Measurements from ENCODE around the gene SPATA25. TPM values are rescaled to one million over a fixed set of nuclear protein-coding genes. Genes with fewer than 3 reads are reported as not detected.

SPATA25 gene
- total and polyA plus RNA-seq, 4 donors: 0.77 to 3.8 (median 1.6) TPM

- DNase-seq (no peak), ATAC-seq (ENCODE audit: insufficient read depth, low FRiP score) (no peak)
- H3K4me3 ChIP-seq: no peak overlapping the region
- no peaks in the 10 kb centered on the region for H3K27me3 ChIP-seq (ENCODE audit: control insufficient read depth in 3 of 3, insufficient read depth in 3 of 3, low read length in 2 of 3)
- WGBS, 2 donors: 83 to 95% methylated on average over 2 of the region's 2 CpGs
- no peak overlapping the region for H3K27ac ChIP-seq (ENCODE audit: low read depth in 1 of 2, low read length in 1 of 2)
- peaks cover 0 to 4% (median 0%) of the 10 kb centered on the region in 4 donors for H3K9me3 ChIP-seq (ENCODE audit: control insufficient read depth in 4 of 4, insufficient read depth in 3 of 4, low read length in 3 of 4)
- H3K9ac ChIP-seq (ENCODE audit: insufficient read depth in 1 of 2, low read length in 2 of 2): no peak overlapping the region
- peaks cover 0 to 19% (median 15%) of the 10 kb centered on the region in 5 donors for H3K4me1 ChIP-seq (ENCODE audit: control insufficient read depth in 5 of 5, insufficient read depth in 5 of 5, low read length in 5 of 5)
- no peak for TF ChIP-seq CTCF (IDR thresholded peaks at IDR 0.05; ENCODE audit: control extremely low read depth, extremely low read depth)
- H3K36me3 ChIP-seq (ENCODE audit: control insufficient read depth in 4 of 4, insufficient read depth in 4 of 4, low read length in 4 of 4): peaks cover 2 to 17% (median 10%) of the 10 kb centered on the region in 4 donors
Measured at GRCh38 chr20:45853484-45853883, 33.9 kb downstream of the SPATA25 start.

GRCh38 chr20:45852326-45852725, 35.1 kb downstream of the SPATA25 start:
- DNase-seq: no peak
- TF ChIP-seq CTCF (IDR thresholded peaks at IDR 0.05; ENCODE audit: control extremely low read depth, extremely low read depth): no peak
- no peak for ATAC-seq (ENCODE audit: insufficient read depth, low FRiP score)
- Histone ChIP-seq H3K4me1 (ENCODE audit: control insufficient read depth in 5 of 5, insufficient read depth in 5 of 5, low read length in 5 of 5) (peaks cover 0 to 13% (median 8%) of the 10 kb centered on the region in 5 donors), H3K36me3 (ENCODE audit: control insufficient read depth in 4 of 4, insufficient read depth in 4 of 4, low read length in 4 of 4) (peaks cover 2 to 19% (median 14%) of the 10 kb centered on the region in 4 donors), H3K9me3 (ENCODE audit: control insufficient read depth in 4 of 4, insufficient read depth in 3 of 4, low read length in 3 of 4) (peaks cover 0 to 6% (median 0%) of the 10 kb centered on the region in 4 donors), H3K27ac (ENCODE audit: low read depth in 1 of 2, low read length in 1 of 2) (no peak overlapping the region), H3K27me3 (ENCODE audit: control insufficient read depth in 3 of 3, insufficient read depth in 3 of 3, low read length in 2 of 3) (no peaks in the 10 kb centered on the region), H3K4me3 (no peak overlapping the region), H3K9ac (ENCODE audit: insufficient read depth in 1 of 2, low read length in 2 of 2) (no peak overlapping the region)
- WGBS, 2 donors: 96 to 99% methylated on average over 6 of the region's 6 CpGs

- ATAC-seq (ENCODE audit: insufficient read depth, low FRiP score): no peak
- peaks cover 0 to 12% (median 8%) of the 10 kb centered on the region in 5 donors for H3K4me1 ChIP-seq (ENCODE audit: control insufficient read depth in 5 of 5, insufficient read depth in 5 of 5, low read length in 5 of 5)
- TF ChIP-seq CTCF (IDR thresholded peaks at IDR 0.05; ENCODE audit: control extremely low read depth, extremely low read depth): no peak
- no peaks in the 10 kb centered on the region for H3K27me3 ChIP-seq (ENCODE audit: control insufficient read depth in 3 of 3, insufficient read depth in 3 of 3, low read length in 2 of 3)
- no peak overlapping the region for H3K4me3 ChIP-seq
- peaks cover 0 to 6% (median 0%) of the 10 kb centered on the region in 4 donors for H3K9me3 ChIP-seq (ENCODE audit: control insufficient read depth in 4 of 4, insufficient read depth in 3 of 4, low read length in 3 of 4)
- H3K27ac ChIP-seq (ENCODE audit: low read depth in 1 of 2, low read length in 1 of 2): no peak overlapping the region
- peaks cover 2 to 25% (median 14%) of the 10 kb centered on the region in 4 donors for H3K36me3 ChIP-seq (ENCODE audit: control insufficient read depth in 4 of 4, insufficient read depth in 4 of 4, low read length in 4 of 4)
- DNase-seq: no peak
- H3K9ac ChIP-seq (ENCODE audit: insufficient read depth in 1 of 2, low read length in 2 of 2): no peak overlapping the region
Measured at GRCh38 chr20:45851501-45851900, 35.9 kb downstream of the SPATA25 start.

GRCh38 chr20:45850926-45851325, 36.5 kb downstream of the SPATA25 start:
- Histone ChIP-seq H3K27ac (ENCODE audit: low read depth in 1 of 2, low read length in 1 of 2) (no peak overlapping the region), H3K36me3 (ENCODE audit: control insufficient read depth in 4 of 4, insufficient read depth in 4 of 4, low read length in 4 of 4) (peaks cover 7 to 30% (median 15%) of the 10 kb centered on the region in 4 donors), H3K9ac (ENCODE audit: insufficient read depth in 1 of 2, low read length in 2 of 2) (no peak overlapping the region), H3K4me3 (no peak overlapping the region), H3K4me1 (ENCODE audit: control insufficient read depth in 5 of 5, insufficient read depth in 5 of 5, low read length in 5 of 5) (peaks cover 0 to 8% (median 3%) of the 10 kb centered on the region in 5 donors), H3K9me3 (ENCODE audit: control insufficient read depth in 4 of 4, insufficient read depth in 3 of 4, low read length in 3 of 4) (peaks cover 0 to 6% (median 0%) of the 10 kb centered on the region in 4 donors), H3K27me3 (ENCODE audit: control insufficient read depth in 3 of 3, insufficient read depth in 3 of 3, low read length in 2 of 3) (no peaks in the 10 kb centered on the region)
- TF ChIP-seq CTCF (IDR thresholded peaks at IDR 0.05; ENCODE audit: control extremely low read depth, extremely low read depth): no peak
- 45 to 93% methylated on average over 1 of the region's 1 CpG for WGBS, 2 donors
- ATAC-seq (ENCODE audit: insufficient read depth, low FRiP score) (no peak), DNase-seq (no peak)
